ENCODE results near the gene KCNT1. TPM values are rescaled to one million over a fixed set of nuclear protein-coding genes. Genes with fewer than 3 reads are reported as not detected.

The KCNT1 gene
- total RNA-seq, 1 experiment from 2014 or later = 0.09 TPM

- no peak for TF ChIP-seq CTCF (IDR thresholded peaks at IDR 0.05; ENCODE audit: insufficient read depth in 1 of 2, low read depth in 1 of 2, low read length in 1 of 2, severe bottlenecking in 1 of 2, unreplicated experiment in 1 of 2)
- Mint-ChIP-seq H3K27ac (ENCODE audit: unreplicated experiment) (no peak overlapping the region), H3K4me3 (ENCODE audit: unreplicated experiment) (no peak overlapping the region), H3K36me3 (ENCODE audit: insufficient read depth, unreplicated experiment) (peaks cover 20% of the 10 kb centered on the region), H3K27me3 (ENCODE audit: insufficient read depth, unreplicated experiment) (no peaks in the 10 kb centered on the region), H3K4me1 (ENCODE audit: low read depth, unreplicated experiment) (peaks cover 7% of the 10 kb centered on the region), H3K9me3 (ENCODE audit: unreplicated experiment) (no peaks in the 10 kb centered on the region)
- Histone ChIP-seq H3K36me3 (ENCODE audit: control insufficient read depth, insufficient read depth, low read length) (no peaks in the 10 kb centered on the region), H3K4me1 (peaks cover 5% of the 10 kb centered on the region; the same call in 1 of the 2 replicates), H3K9me3 (no peaks in the 10 kb centered on the region), H3K27me3 (replicated peaks; ENCODE audit: control insufficient read depth, insufficient read depth, low read length) (no peaks in the 10 kb centered on the region), H3K4me3 (ENCODE audit: low read depth, low read length) (no peak overlapping the region)
- ChIA-PET CTCF (no interaction called here), POLR2A (no interaction called here)
- no TSS peak for BruUV-seq (replicated peaks)
- no peak for DNase-seq
- intact Hi-C loops (cut with micrococcal nuclease; ENCODE audit: unreplicated experiment) = no loop called here
Measured at GRCh38 chr9:135801070-135801469, 99.1 kb downstream of the KCNT1 start.

GRCh38 chr9:135802876-135803419, 101.0 kb downstream of the KCNT1 start:
- Histone ChIP-seq H3K4me3 (ENCODE audit: low read depth, low read length) (no peak overlapping the region), H3K36me3 (ENCODE audit: control insufficient read depth, insufficient read depth, low read length) (no peaks in the 10 kb centered on the region), H3K27me3 (replicated peaks; ENCODE audit: control insufficient read depth, insufficient read depth, low read length) (no peaks in the 10 kb centered on the region), H3K4me1 (peaks cover 5% of the 10 kb centered on the region; the same call in 1 of the 2 replicates), H3K9me3 (no peaks in the 10 kb centered on the region)
- Mint-ChIP-seq H3K4me1 (ENCODE audit: low read depth, unreplicated experiment) (peaks cover 7% of the 10 kb centered on the region), H3K4me3 (ENCODE audit: unreplicated experiment) (no peak overlapping the region), H3K36me3 (ENCODE audit: insufficient read depth, unreplicated experiment) (peaks cover 14% of the 10 kb centered on the region), H3K27ac (ENCODE audit: unreplicated experiment) (no peak overlapping the region), H3K27me3 (ENCODE audit: insufficient read depth, unreplicated experiment) (no peaks in the 10 kb centered on the region), H3K9me3 (ENCODE audit: unreplicated experiment) (no peaks in the 10 kb centered on the region)
- no TSS peak for BruUV-seq (replicated peaks)
- CTCF ChIA-PET = no interaction called here
- peak in 1 of 2 experiments; percentile 27 for DNase-seq
- POLR2A ChIA-PET = no interaction called here
- intact Hi-C loops (cut with micrococcal nuclease; ENCODE audit: unreplicated experiment) = no loop called here
- TF ChIP-seq CTCF (IDR thresholded peaks at IDR 0.05; ENCODE audit: insufficient read depth in 1 of 2, low read depth in 1 of 2, low read length in 1 of 2, severe bottlenecking in 1 of 2, unreplicated experiment in 1 of 2) = no peak

GRCh38 chr9:135803441-135803840, 101.5 kb downstream of the KCNT1 start:
- Mint-ChIP-seq H3K27me3 (ENCODE audit: insufficient read depth, unreplicated experiment) (no peaks in the 10 kb centered on the region), H3K9me3 (ENCODE audit: unreplicated experiment) (no peaks in the 10 kb centered on the region), H3K36me3 (ENCODE audit: insufficient read depth, unreplicated experiment) (peaks cover 14% of the 10 kb centered on the region), H3K4me3 (ENCODE audit: unreplicated experiment) (no peak overlapping the region), H3K27ac (ENCODE audit: unreplicated experiment) (no peak overlapping the region), H3K4me1 (ENCODE audit: low read depth, unreplicated experiment) (peaks cover 7% of the 10 kb centered on the region)
- peaks cover 5% of the 10 kb centered on the region; the same call in 1 of the 2 replicates for H3K4me1 ChIP-seq
- CTCF ChIA-PET = no interaction called here
- H3K27me3 ChIP-seq (replicated peaks; ENCODE audit: control insufficient read depth, insufficient read depth, low read length) = no peaks in the 10 kb centered on the region
- peak in 1 of 2 experiments; percentile 14 for DNase-seq
- no peak overlapping the region for H3K4me3 ChIP-seq (ENCODE audit: low read depth, low read length)
- no peaks in the 10 kb centered on the region for H3K36me3 ChIP-seq (ENCODE audit: control insufficient read depth, insufficient read depth, low read length)
- intact Hi-C loops (cut with micrococcal nuclease; ENCODE audit: unreplicated experiment) = no loop called here
- POLR2A ChIA-PET = no interaction called here
- no peaks in the 10 kb centered on the region for H3K9me3 ChIP-seq
- TF ChIP-seq CTCF (IDR thresholded peaks at IDR 0.05; ENCODE audit: insufficient read depth in 1 of 2, low read depth in 1 of 2, low read length in 1 of 2, severe bottlenecking in 1 of 2, unreplicated experiment in 1 of 2) = no peak
- BruUV-seq (replicated peaks) = no TSS peak
